NCI-H748 (cell line): ENCODE data around the gene DPYSL3.

Experiments
- DNase-seq: peaks from one replicate; lab custom pipeline; 2025; ENCODE audit not compliant: unreplicated experiment; lab: John Stamatoyannopoulos, UW

DPYSL3 gene

DNA sequence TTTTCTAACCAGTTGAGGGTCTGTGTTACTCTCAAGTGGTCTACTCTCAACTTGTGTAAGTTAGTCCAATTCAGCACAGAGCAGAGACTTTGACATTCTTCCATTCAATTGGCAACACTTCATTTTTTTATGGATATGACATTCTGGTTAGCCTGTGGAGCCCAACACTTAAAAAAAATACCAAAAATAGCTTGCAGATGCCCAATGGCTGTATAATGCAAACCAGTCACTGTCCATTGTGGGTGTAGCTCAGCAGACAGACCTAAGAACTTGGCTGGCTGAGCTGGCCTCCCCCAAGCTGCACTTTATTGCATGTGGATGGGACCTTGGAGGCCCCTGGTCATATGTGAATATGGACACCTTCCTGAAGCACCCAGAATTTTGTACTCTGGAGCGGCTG lies 103.2 kb downstream of the DPYSL3 start:
- DNase-seq = no peak

DNA sequence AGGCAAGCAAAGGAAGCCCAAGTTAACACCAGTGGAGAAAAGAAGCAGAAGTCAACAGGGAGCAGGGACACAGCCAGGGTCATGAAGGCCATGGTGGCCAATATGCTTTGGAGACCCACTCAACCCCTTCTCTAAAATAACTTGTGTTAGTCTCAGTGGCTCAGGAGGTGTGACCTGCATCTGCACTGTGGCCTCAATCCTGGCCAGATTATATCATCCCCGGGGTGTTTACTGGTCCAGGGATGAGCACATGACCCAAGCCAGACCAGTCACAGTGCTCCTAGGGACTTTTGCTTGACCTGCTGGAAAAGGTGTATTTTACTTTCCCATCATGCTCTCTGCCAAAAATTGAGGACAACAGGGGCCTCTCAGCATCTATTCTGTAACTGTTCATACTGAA lies 105.2 kb downstream of the DPYSL3 start:
- DNase-seq = no peak

DNA sequence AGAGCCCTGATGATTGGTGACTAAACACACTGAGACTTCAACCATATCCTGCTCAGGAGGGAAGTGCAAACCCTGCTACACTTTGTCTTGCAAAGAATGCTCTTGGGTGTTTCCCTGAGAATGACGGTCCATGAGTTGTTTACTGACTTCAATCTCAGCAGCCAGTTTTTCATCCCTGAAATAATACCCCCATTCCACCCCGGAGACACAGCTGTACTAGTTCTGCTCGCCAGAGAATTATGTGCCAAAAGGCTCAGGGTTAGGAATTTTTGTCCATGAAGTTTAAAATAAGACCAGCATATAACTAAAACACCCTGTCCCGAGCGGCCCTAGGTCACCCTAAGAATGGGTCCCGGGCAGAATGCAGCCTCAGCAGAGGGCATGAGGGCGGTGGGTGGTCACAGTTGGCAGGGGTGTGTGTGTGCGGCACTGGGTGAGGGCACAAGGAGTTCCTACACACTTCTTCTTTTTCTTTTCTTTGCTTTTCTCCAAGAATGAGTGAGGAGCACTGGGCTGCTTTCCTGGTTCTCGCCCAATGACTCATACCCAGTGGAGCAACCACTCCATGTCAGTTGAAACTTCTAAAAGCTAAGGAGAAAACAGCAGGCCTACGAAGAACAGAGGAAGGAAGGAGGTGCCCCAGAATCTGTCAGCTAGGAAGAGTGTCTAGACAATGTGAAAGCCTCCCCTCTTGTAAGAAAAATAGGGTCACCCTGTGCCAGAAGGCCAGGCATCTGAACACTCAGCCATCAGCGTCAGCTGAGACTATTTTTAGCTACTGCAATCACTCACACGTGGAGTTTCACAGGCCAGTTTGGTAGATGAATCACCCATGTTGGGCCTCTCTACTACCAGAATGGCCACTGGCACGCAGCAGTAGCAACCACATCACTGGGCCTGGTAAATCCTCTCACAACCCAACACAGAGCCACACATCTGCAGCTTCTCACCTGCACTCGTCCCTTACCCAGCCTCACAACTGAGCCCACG lies 105.9 kb downstream of the DPYSL3 start:
- no peak for DNase-seq

DNA sequence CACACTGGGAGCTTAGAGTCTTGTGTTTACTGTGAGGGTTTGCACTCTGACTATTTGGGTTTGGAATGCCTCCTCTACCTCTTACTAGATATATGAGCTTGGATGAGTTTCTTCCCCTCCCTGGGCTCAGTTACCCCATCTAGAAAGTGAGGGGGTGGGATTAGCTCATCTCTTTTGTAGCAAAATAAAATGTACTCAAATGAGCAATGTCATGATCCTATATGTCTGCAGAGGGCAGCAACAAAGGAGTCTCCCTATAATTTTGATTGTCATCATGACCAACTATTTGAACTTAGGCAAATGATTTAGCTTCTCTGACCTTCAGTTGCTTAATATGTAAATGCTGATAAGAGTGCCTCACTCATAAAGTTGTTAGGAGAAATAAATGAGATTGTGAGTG lies 109.0 kb downstream of the DPYSL3 start:
- no peak for DNase-seq

DNA sequence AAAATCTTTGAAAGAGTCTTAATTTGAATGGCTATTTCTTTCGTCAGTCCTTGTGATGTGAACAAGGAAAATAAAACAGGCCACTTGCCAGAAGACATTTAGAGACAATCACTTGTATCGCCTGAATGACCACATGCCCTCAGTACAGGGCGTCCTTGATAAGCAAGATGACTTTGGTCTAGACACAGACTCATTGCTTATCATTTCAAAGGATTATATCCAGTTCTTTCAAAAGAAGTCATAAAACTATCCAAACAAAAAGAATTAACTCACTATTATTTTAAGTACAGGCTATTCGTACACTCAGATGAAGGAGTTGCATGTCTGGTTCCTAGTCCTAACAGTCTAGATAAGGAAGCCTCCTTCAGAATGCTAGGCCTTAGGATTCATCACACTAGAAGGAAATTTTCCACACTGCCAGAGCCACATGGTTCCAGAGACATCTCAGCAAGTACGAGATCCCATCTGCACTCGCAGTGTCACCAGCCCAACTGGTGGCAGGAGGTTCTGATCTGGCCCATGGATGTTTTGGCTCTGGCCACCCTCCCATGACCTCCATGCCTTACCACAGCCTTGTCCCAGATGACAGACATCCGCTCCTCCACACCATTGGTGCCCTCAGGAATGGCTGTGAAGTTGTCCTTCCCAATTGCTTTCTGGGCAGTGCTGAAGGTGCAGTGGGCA lies 109.6 kb downstream of the DPYSL3 start:
- DNase-seq = no peak

DNA sequence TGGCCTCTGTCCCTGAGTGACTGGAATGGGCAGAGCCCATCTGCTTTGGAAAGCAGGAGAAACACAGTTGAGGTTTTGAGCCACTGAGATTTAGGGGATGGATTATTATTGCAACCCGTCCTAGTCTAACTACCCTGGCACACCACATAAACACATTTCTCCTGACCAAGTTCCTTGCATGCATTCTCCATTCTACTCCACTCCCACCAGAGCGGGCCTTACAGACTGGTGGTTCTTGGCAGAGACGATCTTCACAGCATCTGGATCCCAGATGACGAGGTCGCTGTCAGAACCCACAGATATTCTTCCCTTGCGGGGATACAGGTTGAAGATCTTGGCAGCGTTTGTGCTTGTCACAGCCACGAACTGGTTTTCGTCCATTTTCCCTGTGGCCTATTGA lies 111.0 kb downstream of the DPYSL3 start:
- no peak for DNase-seq

DNA sequence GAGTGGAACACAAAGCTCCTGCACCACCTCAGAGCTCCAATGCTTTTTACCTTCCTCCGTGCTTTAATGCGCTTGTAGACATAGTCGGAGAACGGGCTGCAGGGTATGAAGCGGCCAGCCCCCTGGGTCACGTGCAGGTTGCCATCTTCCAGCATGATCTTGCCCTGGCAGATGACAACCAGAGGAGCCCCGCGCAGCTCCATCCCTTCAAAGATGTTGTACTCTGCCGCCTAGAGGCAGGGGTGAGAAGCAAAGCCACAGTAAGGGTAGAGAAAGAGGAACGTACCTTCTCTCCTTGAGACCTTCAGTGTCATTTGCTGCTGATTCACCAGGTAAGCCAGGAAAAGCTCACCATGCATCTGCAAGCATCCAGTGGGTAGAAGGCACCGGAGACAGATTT lies 112.3 kb downstream of the DPYSL3 start:
- DNase-seq = no peak

DNA sequence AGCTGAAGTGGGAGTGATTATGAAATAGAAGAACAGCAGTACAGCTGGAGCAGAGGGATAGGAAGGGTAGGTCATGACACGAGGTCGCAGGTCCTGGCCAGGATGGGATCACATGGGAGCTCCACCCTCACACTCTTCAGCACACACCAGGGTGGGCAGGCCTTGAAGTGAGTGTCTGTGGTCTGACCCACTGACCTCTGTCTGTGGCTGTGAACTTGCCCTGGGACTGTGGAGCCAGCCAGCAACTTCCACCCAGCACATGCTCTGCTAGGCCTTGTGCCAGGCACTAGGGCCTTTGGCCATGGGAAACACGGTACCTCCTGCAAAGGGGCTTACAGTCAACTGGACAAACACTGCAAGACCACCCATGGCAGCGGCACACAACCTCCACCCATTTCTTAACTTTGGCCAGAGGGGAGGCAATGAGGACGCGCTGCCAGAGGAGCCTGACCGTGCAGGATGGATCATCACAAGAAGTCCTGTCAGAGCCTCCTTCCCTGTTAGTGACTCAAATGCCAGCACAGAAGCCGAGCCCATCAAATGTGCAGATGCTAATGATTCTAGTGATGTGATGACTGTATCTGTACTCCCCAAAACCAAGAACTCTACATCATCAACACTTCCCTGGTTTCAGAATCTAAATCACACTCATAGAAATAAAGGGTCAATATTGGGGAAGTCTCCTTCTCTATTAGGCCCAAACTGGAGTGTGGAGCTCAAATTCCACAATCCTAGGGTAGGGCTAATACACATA lies 113.6 kb downstream of the DPYSL3 start:
- no peak for DNase-seq

DNA sequence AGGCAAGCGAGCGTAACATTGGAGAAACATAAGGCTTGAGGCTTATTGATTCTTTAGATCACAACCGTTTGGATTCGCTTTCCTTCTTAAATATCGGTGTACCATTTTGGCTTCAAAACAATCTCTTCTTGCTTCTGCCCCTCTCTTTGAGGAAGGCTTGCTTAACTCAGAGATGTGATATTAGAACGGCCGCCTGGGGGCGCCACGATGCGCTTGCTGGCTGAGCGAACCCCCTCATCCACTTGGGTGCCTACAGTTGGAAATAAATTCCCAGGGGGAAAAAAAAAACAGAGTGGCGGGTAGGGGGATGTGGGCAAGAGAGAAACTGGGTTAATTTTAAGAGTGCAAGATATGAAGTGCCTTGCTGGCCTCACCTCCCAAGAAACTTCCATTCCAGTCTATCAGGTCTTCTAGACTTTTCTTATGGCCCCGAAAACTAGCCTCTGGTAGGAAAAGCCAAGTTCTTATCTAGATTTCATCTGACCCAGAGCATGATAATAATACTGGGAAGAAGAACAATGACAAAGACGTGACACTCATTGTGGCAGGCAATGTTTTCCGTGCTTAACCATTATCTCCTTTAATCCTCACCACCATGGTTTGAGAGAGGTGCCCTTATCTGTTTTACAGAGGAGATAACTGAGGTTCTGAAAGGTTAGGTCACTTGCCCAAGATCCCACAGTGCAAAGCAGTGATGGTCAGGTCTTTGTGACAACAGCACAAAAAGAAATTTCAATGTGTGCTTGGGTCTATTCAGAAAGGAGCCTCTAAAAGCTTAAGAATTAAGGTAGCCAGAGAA lies 115.8 kb downstream of the DPYSL3 start:
- peak; percentile 12 for DNase-seq

DNA sequence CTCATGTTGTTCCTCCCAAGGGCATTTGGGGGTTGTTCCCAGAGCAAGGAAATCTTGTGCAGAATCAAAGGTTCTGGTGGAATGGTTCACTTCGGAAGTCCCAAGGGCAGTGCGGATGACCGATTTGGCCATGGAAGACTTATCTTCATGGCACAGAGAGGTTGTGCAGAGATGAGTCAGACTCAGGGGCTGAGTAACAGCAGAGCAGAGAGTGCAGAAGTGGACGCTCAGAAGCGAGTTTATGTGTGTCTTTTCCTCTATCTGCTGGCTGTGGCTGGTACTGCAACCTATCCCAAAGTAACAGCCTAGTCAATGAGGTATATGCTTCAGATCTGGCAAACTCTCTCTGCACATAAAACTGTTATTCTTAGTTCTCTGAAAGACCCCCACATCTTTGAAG lies 118.1 kb downstream of the DPYSL3 start:
- peak; percentile 30 for DNase-seq

DNA sequence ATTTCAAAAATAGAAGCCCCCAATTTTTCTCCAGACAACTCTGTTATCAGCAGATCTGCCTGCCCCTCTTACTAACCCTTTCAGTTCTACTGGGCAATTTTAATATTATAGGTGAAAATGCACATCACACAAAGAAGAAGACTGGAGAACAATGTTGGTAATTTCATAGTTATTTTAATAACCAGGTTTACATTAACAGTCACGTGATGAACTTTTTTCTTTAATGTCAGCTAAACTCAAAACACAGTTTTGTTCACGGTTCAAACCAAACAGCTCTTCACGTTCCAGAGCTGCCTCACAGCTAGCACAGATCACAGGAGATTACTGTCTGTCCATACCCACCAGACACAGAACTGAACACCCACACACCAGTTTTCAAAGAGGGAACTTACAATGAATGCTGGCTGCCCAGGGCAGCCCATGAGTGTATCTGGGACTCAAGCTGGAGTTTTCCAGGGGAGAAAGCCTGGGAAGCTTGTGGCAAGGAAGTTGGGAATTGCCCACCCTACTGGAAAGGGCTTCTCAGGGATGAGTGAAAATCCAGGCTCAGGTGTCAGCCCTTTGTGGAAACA lies 119.1 kb downstream of the DPYSL3 start:
- DNase-seq = no peak

DNA sequence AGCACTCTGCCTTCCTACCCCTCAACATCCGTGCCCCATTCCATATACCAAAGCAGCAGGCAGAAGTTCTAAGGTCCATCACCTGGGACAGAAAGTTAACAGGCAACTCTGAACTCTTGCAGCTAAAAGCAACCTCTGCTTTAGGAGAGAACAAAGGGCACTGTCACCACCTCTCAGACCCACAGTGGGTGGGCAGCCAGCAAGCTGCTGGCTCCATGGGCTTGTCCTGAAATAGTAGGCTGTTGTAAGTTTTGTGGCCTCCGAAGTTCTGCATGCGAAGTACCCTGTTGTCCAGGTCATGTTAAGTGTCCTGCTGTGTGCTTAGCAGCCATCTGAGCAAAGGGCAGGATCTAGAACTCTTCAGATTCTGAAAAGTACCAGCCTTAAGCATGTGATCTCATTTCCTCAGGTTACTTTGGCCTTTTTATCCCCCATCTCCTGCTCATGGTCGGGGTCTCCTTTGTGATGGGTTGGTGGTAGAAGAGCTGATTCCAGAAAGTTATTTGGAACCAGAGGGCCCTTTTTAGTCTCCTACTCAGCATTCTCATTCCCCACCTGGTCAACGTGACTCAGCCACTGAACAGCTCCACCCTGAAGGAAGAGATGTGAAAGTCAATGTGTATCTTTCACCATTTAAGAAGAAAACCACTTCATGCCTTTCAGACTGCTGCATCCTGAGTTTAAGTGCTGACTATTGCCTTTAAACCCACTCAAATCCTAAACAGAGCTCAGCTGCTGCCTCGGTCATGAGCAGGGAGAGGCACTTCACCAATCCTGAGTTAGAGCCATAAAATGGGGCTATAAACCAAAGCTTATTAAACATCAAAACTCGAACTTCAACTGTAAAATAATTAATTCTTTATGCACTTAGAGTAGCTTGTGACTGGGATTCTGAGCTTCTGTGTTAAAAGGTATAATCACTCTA lies 121.4 kb downstream of the DPYSL3 start:
- DNase-seq = no peak

DNA sequence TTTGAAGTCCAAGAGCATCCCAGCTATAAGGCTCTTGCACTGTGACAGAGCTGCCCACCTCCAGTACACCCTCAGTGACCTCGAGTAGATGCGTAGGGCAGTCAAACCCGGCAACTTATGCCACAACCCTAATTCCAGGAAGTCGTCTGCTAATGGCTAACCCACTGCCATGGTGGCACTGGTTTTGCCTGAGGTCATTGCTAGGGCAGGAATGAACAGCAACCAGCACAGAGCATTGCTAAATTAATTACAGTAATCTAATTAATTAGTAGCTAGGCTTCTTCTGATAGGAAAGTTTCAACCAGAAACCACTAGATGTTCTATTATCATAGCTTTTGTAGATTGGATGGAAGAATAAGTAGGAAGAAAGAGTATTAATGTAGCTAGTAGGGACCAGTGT lies 122.8 kb downstream of the DPYSL3 start:
- DNase-seq = no peak

DNA sequence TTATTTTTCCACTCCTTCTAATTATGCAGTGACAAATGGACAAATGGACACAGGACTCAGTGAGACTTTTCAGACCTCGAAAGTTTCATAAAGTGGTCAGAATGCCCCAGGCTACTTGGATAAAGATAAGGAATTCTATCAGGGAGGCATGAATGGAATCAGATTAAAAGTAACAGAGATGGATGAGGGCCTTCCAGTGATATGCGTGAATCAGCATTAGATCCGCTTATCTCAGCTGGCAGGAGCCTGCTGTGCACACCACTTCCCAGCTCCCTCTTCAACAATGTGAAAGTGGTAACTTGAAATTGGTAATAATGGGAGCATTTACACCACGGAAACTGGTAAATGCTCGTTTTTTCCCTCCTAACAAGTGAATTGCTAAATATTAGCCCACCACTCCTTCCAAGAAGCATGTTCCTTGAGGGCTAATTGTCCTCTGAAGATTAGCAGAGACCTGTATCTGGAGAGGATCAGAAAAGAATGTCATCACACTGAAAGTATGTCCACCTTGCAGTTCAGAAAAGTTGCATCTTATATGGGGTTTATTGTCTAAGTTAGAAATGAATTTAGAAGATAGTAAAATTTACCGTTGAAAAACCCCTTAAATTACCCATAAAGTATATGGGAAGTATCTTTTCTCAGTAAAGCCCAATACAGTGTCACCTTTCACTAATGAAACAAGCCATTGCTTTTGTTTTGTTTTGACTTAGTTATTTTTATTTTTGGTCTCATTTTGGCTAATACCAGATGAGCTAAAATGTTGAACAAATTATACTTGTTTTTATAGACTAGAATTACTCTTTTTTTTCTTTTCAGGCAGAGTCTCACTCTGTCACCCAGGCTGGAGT lies 125.3 kb downstream of the DPYSL3 start:
- no peak for DNase-seq

DNA sequence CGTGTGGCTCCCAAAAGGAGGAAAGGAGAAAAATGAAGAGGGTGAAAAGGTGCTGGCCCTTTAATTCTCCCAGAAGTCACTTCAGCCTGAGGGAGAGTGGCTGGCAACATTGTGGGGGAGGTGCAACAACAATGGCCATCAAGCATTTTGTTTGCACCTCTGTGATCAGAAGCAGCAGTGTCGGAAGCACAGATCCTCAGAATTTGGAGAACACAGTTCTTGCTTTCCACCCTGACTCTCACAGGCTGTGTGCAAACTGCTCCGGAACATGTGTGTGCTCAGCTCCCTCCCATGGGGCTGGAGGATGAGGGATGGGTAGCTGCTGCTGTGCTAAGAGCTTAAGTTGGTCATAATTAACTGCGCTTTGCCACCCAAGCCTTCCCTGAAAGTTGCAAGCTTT lies 127.1 kb downstream of the DPYSL3 start:
- DNase-seq = no peak

DNA sequence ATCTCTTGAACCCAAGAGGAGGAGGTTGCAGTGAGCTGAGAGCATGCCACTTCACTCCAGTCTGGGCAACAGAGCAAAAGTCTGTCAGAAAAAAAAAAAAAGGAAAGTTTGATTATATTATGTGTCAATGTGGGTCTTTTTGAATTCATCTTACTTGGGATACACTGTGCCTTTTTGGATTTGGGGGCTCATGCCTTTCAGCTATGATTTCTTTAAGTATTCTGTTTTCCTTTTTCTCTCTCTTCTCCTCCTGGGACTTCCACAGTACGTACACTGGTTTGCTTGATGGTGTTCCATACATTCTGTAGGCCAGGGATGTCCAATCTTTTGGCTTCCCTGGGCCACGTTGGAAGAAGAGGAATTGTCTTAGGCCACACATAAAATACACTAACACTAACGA lies 128.3 kb downstream of the DPYSL3 start:
- DNase-seq = no peak

DNA sequence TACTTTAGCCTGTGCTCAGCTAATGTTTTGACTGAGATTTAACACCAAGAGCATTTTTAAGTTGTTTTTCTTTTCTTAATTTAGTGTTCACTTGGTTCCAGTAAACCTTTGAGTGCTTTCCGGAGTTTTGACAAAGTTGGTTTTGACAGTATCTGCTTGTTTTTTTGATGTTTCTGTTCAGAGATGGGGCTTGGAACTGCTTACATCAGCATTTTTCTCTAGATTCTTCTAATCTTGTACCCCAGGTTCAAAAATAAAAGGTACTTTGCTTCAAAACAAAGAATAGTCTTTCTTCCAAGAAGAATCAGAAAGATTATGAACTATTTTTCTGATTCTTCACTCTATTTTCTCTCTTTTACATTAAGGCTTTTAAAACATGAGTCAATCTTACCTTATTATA lies 132.2 kb downstream of the DPYSL3 start:
- DNase-seq = no peak

DNA sequence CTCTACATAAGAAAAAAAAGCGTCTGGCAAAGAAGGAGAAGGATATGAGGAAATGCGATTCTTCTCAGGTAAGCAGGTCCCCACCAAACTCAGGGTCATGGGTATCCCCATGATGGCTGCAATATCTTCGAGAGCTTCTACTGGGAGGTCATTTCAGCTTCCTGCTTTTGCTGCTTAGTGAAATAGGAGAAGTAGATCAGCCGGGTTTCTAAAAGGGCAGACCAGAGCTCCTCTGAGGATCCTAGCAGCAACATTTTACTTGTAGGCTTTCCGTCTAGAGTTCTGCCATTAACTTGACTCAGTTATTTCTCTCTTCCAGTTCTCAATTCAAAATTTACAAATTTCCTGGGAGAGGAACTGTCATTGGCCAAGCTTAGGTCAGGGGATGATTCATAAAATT lies 134.7 kb downstream of the DPYSL3 start:
- no peak for DNase-seq

DNA sequence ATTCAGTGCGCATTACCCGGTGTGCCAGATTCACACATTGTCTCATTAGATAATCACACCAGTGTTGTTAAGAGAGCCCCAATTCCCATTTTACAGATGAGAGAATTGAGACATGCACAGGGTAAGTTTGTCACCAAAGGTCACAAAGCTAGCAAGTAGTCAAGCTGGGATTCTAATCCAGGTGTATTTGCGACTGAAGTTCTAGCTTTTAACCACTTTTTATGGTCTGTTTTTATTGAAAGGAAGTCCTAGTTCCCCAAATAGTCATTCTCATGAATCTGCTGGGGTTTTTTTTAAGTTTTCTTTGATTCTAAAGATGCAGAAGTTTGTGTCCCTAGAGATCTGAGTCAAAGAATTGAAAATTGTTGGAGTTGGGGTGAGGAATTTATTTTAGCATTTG lies 136.5 kb downstream of the DPYSL3 start:
- no peak for DNase-seq
